Stromal cell of bone marrow (primary cell): ENCODE measurements around the gene SHTN1.
A peak's percentile ranks its signal among the peaks of the same experiment; 100 is the strongest.

Experiments used
- DNase-seq: peaks from one replicate; pipeline ENCODE4 v3.0.0-alpha.2; 2012; ENCODE audit warnings: low read depth

The SHTN1 gene

GRCh38 chr10:116868198-116868676 lies 136.8 kb downstream of the SHTN1 start:
- no peak for DNase-seq

- no peak for DNase-seq
Observed at GRCh38 chr10:116866987-116867595, 137.9 kb downstream of the SHTN1 start.

GRCh38 chr10:116866066-116866465 lies 138.9 kb downstream of the SHTN1 start:
- DNase-seq, result no peak

- no peak for DNase-seq
Observed at GRCh38 chr10:116864436-116864835, 140.6 kb downstream of the SHTN1 start.

GRCh38 chr10:116861796-116862195 lies 143.2 kb downstream of the SHTN1 start:
- DNase-seq, result no peak

- DNase-seq, result no peak
Observed at GRCh38 chr10:116857156-116857555, 147.8 kb downstream of the SHTN1 start.

GRCh38 chr10:116853701-116854100 lies 151.3 kb downstream of the SHTN1 start:
- no peak for DNase-seq

- no peak for DNase-seq
Observed at GRCh38 chr10:116853287-116853686, 151.7 kb downstream of the SHTN1 start.

GRCh38 chr10:116852246-116852645 lies 152.7 kb downstream of the SHTN1 start:
- DNase-seq, result no peak

GRCh38 chr10:116850058-116850611 lies 154.9 kb downstream of the SHTN1 start:
- no peak for DNase-seq

GRCh38 chr10:116849248-116850057 lies 155.5 kb downstream of the SHTN1 start, which contains the start of gene ENO4:
Gene ENO4 (plus strand): TSS chr10:116849499. CDS start chr10:116849567, 68 bp downstream.
- DNase-seq, result peak; percentile 56

GRCh38 chr10:116848944-116849247 lies 156.1 kb downstream of the SHTN1 start:
- no peak for DNase-seq

GRCh38 chr10:116848032-116848943 lies 156.7 kb downstream of the SHTN1 start:
- DNase-seq, result no peak

- no peak for DNase-seq
Observed at GRCh38 chr10:116845823-116846222, 159.2 kb downstream of the SHTN1 start.

- no peak for DNase-seq
Observed at GRCh38 chr10:116840389-116841075, 164.5 kb downstream of the SHTN1 start.

- no peak for DNase-seq
Observed at GRCh38 chr10:116838143-116838725, 166.8 kb downstream of the SHTN1 start.

- no peak for DNase-seq
Observed at GRCh38 chr10:116836902-116837523, 168.0 kb downstream of the SHTN1 start.

- no peak for DNase-seq
Observed at GRCh38 chr10:116836083-116836482, 168.9 kb downstream of the SHTN1 start.

GRCh38 chr10:116835658-116836057 lies 169.3 kb downstream of the SHTN1 start:
- DNase-seq, result no peak
